Activated gamma-delta T cell (primary cell): ENCODE data around the gene C16orf78.

Source experiments
- DNase-seq: peaks from one replicate; lab custom pipeline; 2025; lab: John Stamatoyannopoulos, UW
- total RNA-seq, 2 donors: gene quantifications; one replicate each; lab custom pipeline; 2026; lab: John Stamatoyannopoulos, UW

The C16orf78 gene
- 0 reads per million in 2 donors for total RNA-seq

GRCh38 chr16:49373504-49373903, at the start of gene C16orf78:
TSS of gene C16orf78 (plus strand) at chr16:49373804. CDS start at chr16:49373940, 136 bp downstream.
- no peak for DNase-seq

- no peak for DNase-seq
Observed at GRCh38 chr16:49324703-49325102, 48.9 kb upstream of the C16orf78 start.

- no peak for DNase-seq
Observed at GRCh38 chr16:49327466-49327865, 46.1 kb upstream of the C16orf78 start.

- no peak for DNase-seq
Observed at GRCh38 chr16:49328325-49328724, 45.3 kb upstream of the C16orf78 start.

- no peak for DNase-seq
Observed at GRCh38 chr16:49330562-49331201, 42.9 kb upstream of the C16orf78 start.

GRCh38 chr16:49332589-49333258, 40.9 kb upstream of the C16orf78 start:
- DNase-seq = no peak

- no peak for DNase-seq
Observed at GRCh38 chr16:49333259-49333597, 40.4 kb upstream of the C16orf78 start.

- DNase-seq = no peak
Observed at GRCh38 chr16:49335828-49336227, 37.8 kb upstream of the C16orf78 start.

GRCh38 chr16:49336581-49336980, 37.0 kb upstream of the C16orf78 start:
- no peak for DNase-seq

- DNase-seq = no peak
Observed at GRCh38 chr16:49337814-49338350, 35.7 kb upstream of the C16orf78 start.

GRCh38 chr16:49338611-49339265, 34.9 kb upstream of the C16orf78 start:
- DNase-seq = no peak

GRCh38 chr16:49340466-49340865, 33.1 kb upstream of the C16orf78 start:
- DNase-seq = no peak

- DNase-seq = no peak
Observed at GRCh38 chr16:49341706-49342105, 31.9 kb upstream of the C16orf78 start.

GRCh38 chr16:49342336-49343265, 31.0 kb upstream of the C16orf78 start:
- DNase-seq = no peak

GRCh38 chr16:49343291-49343690, 30.3 kb upstream of the C16orf78 start:
- DNase-seq = no peak

- DNase-seq = no peak
Observed at GRCh38 chr16:49344401-49344800, 29.2 kb upstream of the C16orf78 start.

GRCh38 chr16:49345829-49346228, 27.8 kb upstream of the C16orf78 start:
- no peak for DNase-seq

GRCh38 chr16:49346459-49346858, 27.1 kb upstream of the C16orf78 start:
- DNase-seq = no peak

GRCh38 chr16:49347476-49347875, 26.1 kb upstream of the C16orf78 start:
- DNase-seq = no peak

- DNase-seq = no peak
Observed at GRCh38 chr16:49348408-49349176, 25.0 kb upstream of the C16orf78 start.
